K562 (cell line): ENCODE results near the gene BCAS1.

Source experiments
- CBX1 ChIP-seq: sonication (generic); IDR thresholded peaks from 2 replicates; pipeline ENCODE4 v1.6.1; 2016; ENCODE audit warnings: antibody characterized with exemption, low read depth, mild to moderate bottlenecking
- EHMT2 ChIP-seq: fragments of 450-650 bp; IDR thresholded peaks from 2 replicates; pipeline ENCODE4 v1.6.1; 2018; ENCODE audit warnings: antibody characterized with exemption
- JUN ChIP-seq, 2 experiments: sonication (generic) in 1 of 2; formaldehyde crosslinking in 1 of 2; IDR thresholded peaks; 2 replicates each; pipeline versions ENCODE4 v1.6.1 to v1.8.0; 2012 to 2022; ENCODE audit warnings: borderline replicate concordance in 2 of 2, mild to moderate bottlenecking in 2 of 2, improper control_type of control experiment in 1 of 2, low read depth in 1 of 2, low read length in 1 of 2, missing genetic modification reagents in 1 of 2
- JUND ChIP-seq, 2 experiments: IDR thresholded peaks; 2 replicates in 1 of 2; 3 replicates in 1 of 2; pipeline ENCODE4 v1.6.1; 2011; ENCODE audit warnings: borderline replicate concordance in 2 of 2, low read depth in 2 of 2, low read length in 2 of 2, improper control_type of control experiment in 1 of 2, missing biosample characterization in 1 of 2, missing genetic modification characterization in 1 of 2, missing genetic modification reagents in 1 of 2
- MXI1 ChIP-seq: IDR thresholded peaks from 2 replicates; pipeline ENCODE4 v1.6.1; 2011; ENCODE audit warnings: low read depth, mild to moderate bottlenecking, improper control_type of control experiment, low read length
- NEUROD1 ChIP-seq: fragments of 150-350 bp; IDR thresholded peaks from 2 replicates; pipeline ENCODE4 v1.6.1; 2014; ENCODE audit warnings: borderline replicate concordance, low read length, low read depth; ENCODE audit not compliant: partially characterized antibody
- POLR2A ChIP-seq: fragments of 450-650 bp; conservative IDR thresholded peaks from 2 replicates; pipeline ENCODE4 v1.6.1; 2016
- POLR2AphosphoS5 ChIP-seq: IDR thresholded peaks from 2 replicates; pipeline ENCODE4 v1.6.1; 2011; ENCODE audit warnings: mild to moderate bottlenecking, low read depth, low read length, moderate library complexity; ENCODE audit not compliant: control insufficient read depth, insufficient read depth
- SMARCA5 ChIP-seq: fragments of 450-650 bp; IDR thresholded peaks from 2 replicates; pipeline ENCODE4 v1.6.1; 2016
- ZNF766 ChIP-seq: fragments of 200-800 bp; sonication (Bioruptor generic); conservative IDR thresholded peaks from 2 replicates; pipeline ENCODE4 v1.6.1; 2016; ENCODE audit warnings: missing genetic modification characterization, missing compliant biosample characterization
- TF ChIP-seq, protein P1 (sequence below), 3 experiments: IDR thresholded peaks in 2 of 3; conservative IDR thresholded peaks in 1 of 3; 2 replicates each; pipeline ENCODE4 v1.5.1; 2011 to 2012; ENCODE audit warnings: low read length in 3 of 3, mild to moderate bottlenecking in 3 of 3, control low read depth in 2 of 3, improper control_type of control experiment in 1 of 3, inconsistent platforms in 1 of 3, low read depth in 1 of 3, mixed read lengths in 1 of 3, moderate library complexity in 1 of 3; ENCODE audit not compliant: insufficient read depth in 2 of 3

DNA sequence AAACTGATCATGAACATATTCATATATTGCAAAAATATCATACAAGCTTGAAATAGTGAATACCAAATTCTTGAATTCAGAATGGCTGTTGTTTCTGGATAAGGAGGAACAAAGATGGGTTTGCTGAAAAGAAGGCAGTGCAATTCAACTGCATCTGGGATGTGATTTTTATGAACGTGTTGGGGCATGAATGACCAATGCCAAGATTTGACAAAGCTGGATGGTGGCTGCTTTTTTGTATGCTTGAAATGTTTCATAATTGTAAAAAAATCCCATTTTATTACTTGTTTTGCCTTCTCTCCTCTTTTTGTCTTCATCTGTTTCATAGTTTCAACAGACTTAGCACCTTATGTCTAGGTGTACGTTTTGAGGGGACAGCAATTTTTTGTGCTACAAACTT lies 36.8 kb upstream of the BCAS1 start:
- no peak for TF ChIP-seq ZNF766
- no peak for TF ChIP-seq NEUROD1
- no peak for TF ChIP-seq JUND (IDR thresholded peaks at IDR 0.05; ENCODE audit: borderline replicate concordance, low read depth, low read length)
- no peak for TF ChIP-seq JUND (tag; IDR thresholded peaks at IDR 0.05; ENCODE audit: borderline replicate concordance, low read depth, low read length)
- TF ChIP-seq SMARCA5: no peak
- TF ChIP-seq JUN (IDR thresholded peaks at IDR 0.05; ENCODE audit: borderline replicate concordance, low read depth, low read length): no peak
- no peak for TF ChIP-seq JUN (CRISPR knock-in tag; IDR thresholded peaks at IDR 0.05; ENCODE audit: borderline replicate concordance)
- no peak for TF ChIP-seq POLR2AphosphoS5
- TF ChIP-seq, protein P1, sequence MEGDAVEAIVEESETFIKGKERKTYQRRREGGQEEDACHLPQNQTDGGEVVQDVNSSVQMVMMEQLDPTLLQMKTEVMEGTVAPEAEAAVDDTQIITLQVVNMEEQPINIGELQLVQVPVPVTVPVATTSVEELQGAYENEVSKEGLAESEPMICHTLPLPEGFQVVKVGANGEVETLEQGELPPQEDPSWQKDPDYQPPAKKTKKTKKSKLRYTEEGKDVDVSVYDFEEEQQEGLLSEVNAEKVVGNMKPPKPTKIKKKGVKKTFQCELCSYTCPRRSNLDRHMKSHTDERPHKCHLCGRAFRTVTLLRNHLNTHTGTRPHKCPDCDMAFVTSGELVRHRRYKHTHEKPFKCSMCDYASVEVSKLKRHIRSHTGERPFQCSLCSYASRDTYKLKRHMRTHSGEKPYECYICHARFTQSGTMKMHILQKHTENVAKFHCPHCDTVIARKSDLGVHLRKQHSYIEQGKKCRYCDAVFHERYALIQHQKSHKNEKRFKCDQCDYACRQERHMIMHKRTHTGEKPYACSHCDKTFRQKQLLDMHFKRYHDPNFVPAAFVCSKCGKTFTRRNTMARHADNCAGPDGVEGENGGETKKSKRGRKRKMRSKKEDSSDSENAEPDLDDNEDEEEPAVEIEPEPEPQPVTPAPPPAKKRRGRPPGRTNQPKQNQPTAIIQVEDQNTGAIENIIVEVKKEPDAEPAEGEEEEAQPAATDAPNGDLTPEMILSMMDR (IDR thresholded peaks at IDR 0.05 in 2 of 3, conservative IDR thresholded peaks at IDR 0.05 in 1 of 3; ENCODE audit: insufficient read depth in 2 of 3, low read depth in 1 of 3, low read length in 3 of 3): no peak
- no peak for TF ChIP-seq CBX1
- no peak for TF ChIP-seq EHMT2
- TF ChIP-seq MXI1: no peak
- no peak for TF ChIP-seq POLR2A
